BJ (cell line): ENCODE data around the gene CPED1. TPM values are rescaled to one million over a fixed set of nuclear protein-coding genes. Genes with fewer than 3 reads are reported as not detected.

Source experiments
- CTCF ChIA-PET: fragments of 350-600 bp; formaldehyde crosslinking; extraction: SDS; loops from one replicate; lab custom pipeline; 2021; ENCODE audit warnings: antibody characterized with exemption, inconsistent platforms; lab: Yijun Ruan, JAX
- POLR2A ChIA-PET: fragments of 300-600 bp; sonication (Branson Sonifier 250); formaldehyde crosslinking; extraction: SDS; loops from one replicate; lab custom pipeline; 2021; ENCODE audit warnings: antibody characterized with exemption; lab: Charles Lee
- DNase-seq: peaks from one replicate; pipeline ENCODE4 v3.0.0-alpha.2; 2011; ENCODE audit warnings: low read depth
- H3K27me3 ChIP-seq: 2 replicates; pipeline ENCODE4 v1.6.0; 2011; ENCODE audit warnings: low read length; ENCODE audit not compliant: control insufficient read depth, insufficient read depth
- H3K36me3 ChIP-seq: 2 replicates; pipeline ENCODE4 v1.5.1; 2011; ENCODE audit warnings: low read length; ENCODE audit not compliant: control insufficient read depth, insufficient read depth
- H3K4me3 ChIP-seq: 2 replicates; pipeline ENCODE4 v1.5.1; 2011; ENCODE audit warnings: low read depth, mild to moderate bottlenecking, control low read depth, low read length
- CTCF ChIP-seq: IDR thresholded peaks from 2 replicates; pipeline ENCODE4 v1.5.1; 2011; ENCODE audit warnings: low read depth, mild to moderate bottlenecking, control low read depth, inconsistent platforms, low read length, moderate library complexity; ENCODE audit not compliant: insufficient read depth
- polyA plus RNA-seq: library from polyadenylated mRNA; depleted of rRNA; stranded (reverse); fragments of >200 nt; gene quantifications from 2 replicates; pipeline ENCODE4 v1.2.3, GENCODE V29; 2011

The CPED1 gene
- polyA plus RNA-seq, 1 experiment, result 18.3 TPM

GRCh38 chr7:121046009-121046408 lies 57.5 kb downstream of the CPED1 start:
- no peak overlapping the region for H3K4me3 ChIP-seq

GRCh38 chr7:121046893-121047468 lies 58.5 kb downstream of the CPED1 start:
- no peak overlapping the region for H3K4me3 ChIP-seq
- H3K27me3 ChIP-seq, result no peaks in the 10 kb centered on the region
- DNase-seq, result no peak
- POLR2A ChIA-PET, result no interaction called here
- no peaks in the 10 kb centered on the region for H3K36me3 ChIP-seq
- CTCF ChIA-PET, result no interaction called here
- no peak for TF ChIP-seq CTCF

More at GRCh38 chr7:121046009-121046408, 57.5 kb downstream of the CPED1 start:
- Histone ChIP-seq H3K27me3 (no peaks in the 10 kb centered on the region), H3K36me3 (no peaks in the 10 kb centered on the region)
- DNase-seq, result no peak
- ChIA-PET CTCF (no interaction called here), POLR2A (no interaction called here)
- no peak for TF ChIP-seq CTCF

DNA sequence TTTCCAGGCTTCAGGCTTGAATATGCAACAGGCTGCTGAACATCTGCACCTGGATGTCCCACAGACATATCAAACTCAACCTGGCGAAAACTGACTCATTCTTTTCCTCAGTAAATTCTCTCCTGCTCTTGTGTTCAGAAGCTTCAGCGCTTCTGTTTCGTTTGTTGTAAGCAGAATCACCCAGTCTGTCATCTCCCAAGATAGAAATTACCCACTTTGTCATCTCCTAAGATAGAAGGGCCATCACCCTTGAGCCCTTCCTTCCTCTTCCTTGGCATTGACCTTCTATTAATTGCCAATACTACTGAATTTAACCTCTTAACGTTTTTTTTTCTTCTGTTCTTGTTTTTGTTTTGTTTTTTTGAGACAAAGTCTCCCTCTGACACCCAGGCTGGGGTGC lies 59.7 kb downstream of the CPED1 start:
- no peak overlapping the region for H3K4me3 ChIP-seq
- ChIA-PET POLR2A (no interaction called here), CTCF (no interaction called here)
- no peaks in the 10 kb centered on the region for H3K27me3 ChIP-seq
- no peak for TF ChIP-seq CTCF
- H3K36me3 ChIP-seq, result no peaks in the 10 kb centered on the region
- no peak for DNase-seq

- H3K27me3 ChIP-seq, result no peaks in the 10 kb centered on the region
- POLR2A ChIA-PET, result no interaction called here
- no peak for DNase-seq
- CTCF ChIA-PET, result interaction anchor here (0.8 to 1.4 kb wide), 2 partner anchors 15 to 32 kb away, joined by 3 to 4 read pairs; no protein-coding TSS in a partner anchor
- no peak overlapping the region for H3K4me3 ChIP-seq
- no peaks in the 10 kb centered on the region for H3K36me3 ChIP-seq
- no peak for TF ChIP-seq CTCF
Observed at GRCh38 chr7:121049028-121049791, 60.7 kb downstream of the CPED1 start.

DNA sequence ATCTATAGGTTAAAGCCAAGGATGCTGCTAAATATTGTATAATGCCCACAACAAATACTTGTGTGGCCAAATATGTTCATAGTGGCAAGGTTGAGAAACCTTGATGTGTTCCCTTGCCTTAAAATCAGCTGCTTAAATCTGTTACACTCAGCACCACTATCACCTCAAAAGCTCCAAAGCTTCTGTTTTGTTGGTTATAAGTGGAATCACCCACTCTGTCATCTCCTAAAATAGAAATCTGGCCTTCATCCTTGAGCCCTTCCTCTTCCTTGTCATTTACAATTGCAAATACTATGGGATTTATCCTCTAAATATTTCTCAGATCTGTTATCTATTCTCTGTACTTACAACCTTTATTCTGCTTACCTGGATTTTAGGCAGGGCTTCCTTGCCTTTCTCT lies 61.4 kb downstream of the CPED1 start:
- CTCF ChIA-PET, result interaction anchor here (0.8 to 1.4 kb wide), 2 partner anchors 15 to 31 kb away, joined by 3 to 4 read pairs; no protein-coding TSS in a partner anchor
- Histone ChIP-seq H3K36me3 (no peaks in the 10 kb centered on the region), H3K4me3 (no peak overlapping the region), H3K27me3 (no peaks in the 10 kb centered on the region)
- POLR2A ChIA-PET, result interaction anchor here (0.6 kb wide), 1 partner anchor 13 kb away, joined by 8 read pairs; no protein-coding TSS in a partner anchor
- no peak for DNase-seq
- TF ChIP-seq CTCF, result no peak
